HG03354 (cell line): ENCODE data around the gene STXBP4.

Source experiments
- ATAC-seq: cut with Tn5 transposase; IDR thresholded peaks from one replicate; pipeline ENCODE4 v1.9.1; 2021; ENCODE audit warnings: mild to moderate bottlenecking; ENCODE audit not compliant: unreplicated experiment, poor library complexity, severe bottlenecking

Gene STXBP4

DNA sequence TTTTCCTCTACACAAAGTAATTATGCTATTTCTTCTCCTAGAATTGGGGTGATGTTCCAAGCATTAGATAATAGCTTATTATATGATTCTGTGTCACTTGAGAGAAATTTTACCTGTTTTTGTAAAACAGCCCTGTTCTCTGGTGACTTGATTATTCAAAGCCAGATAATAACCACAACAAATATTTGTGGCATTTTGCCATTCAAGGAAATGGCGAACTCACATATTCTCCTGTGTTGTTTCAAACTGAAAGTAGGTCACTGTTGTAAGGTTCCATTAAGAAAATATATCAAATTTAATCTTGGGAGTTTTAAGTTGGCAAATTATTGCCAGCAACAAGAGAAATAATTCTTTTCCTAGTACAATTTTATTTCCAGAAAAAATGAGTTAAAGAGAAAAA, 124.8 kb downstream of the STXBP4 start:
- no peak for ATAC-seq

DNA sequence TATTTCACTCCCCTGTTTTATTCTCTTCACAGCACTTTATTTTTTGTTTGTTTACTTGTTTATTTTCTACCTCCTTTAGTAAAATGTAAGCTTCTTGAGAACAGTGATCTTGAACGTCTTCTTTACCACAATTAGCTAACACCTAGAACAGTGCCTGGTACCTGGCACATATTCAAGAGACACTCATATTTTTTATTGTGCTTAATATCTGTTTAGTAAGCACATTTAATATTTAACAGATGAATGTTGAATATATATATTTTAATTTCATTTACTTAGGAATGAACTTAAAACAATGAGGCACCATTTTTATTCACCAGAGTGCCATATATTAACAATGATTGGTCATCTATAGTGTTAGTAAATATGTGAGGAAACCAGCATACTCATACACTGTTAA, 130.2 kb downstream of the STXBP4 start:
- ATAC-seq: no peak

DNA sequence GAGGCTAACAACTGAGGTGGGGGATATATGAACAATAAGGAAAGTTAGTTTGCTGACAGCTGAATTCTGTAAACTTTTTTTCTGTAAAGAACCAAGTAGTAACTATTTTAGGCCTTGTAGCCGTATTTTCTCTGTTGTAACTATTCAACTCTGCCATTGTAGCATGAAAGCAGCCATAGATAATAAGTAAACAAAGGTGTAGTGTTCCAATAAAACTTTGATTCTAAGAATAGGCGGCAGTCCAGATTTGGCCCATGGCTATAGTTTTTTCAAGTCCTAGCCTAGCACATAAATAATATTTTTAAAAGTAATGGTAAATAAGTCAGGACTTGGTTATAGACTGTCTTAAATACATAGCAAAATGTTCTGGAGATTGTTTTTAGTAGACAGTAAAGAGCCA, 142.0 kb downstream of the STXBP4 start:
- ATAC-seq: no peak

DNA sequence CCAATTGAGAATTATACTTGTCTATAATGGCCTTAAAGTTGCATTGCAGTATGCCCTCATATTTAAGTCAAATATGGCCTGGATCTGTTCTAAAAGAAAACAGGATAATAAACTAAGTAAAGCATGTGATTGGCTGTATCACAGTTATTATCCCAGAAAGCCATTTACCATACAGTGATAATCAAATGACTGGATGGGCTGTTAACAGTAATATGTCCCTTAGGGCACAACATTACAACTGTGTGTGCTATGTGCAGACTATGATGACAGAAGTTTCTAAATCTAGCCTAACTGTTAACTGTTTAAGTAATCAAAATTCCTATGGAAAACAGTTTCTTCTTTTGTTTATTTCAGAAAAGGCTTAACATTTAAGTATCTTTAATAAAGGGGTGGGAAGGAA, 145.7 kb downstream of the STXBP4 start:
- no peak for ATAC-seq

DNA sequence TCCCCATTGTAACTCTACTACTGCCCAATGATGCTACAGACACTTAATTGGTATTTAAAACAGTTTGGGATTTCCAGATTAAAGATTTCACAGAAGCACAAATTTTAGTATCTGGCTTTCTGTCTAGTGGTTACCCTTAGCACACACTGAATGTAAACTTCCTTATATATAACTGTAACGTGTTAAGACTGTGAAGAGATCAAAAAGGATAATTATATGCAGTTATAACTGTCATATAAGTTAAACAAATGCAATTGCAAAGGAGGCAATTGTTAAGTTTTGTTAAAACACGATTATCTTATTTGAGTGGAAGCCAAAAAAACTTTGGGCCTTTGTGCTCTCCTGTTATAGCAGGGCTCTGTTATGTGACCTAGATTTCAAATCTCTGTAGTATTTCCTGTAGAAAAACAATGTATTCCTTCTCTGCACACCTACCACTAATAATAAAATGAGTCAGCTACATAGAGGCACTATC, 147.9 kb downstream of the STXBP4 start:
- ATAC-seq: no peak

DNA sequence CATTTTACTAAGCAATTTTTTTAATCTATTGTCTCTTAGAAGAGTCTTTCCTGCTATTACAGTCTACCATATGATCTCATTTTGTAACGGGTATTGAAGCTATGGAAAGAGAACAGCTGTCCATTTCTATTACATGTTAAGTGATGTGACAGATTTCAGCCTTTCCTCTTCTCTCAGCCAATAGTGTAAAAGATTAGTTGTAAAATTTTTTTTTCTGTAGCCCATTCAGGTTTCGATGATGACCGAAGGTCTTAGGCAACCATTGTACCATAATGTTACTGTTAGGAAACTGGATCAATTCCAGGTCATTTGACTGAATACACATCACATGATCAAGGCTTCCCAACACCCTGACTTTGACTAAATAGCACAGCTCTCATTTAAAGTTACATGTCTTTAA, 148.6 kb downstream of the STXBP4 start:
- ATAC-seq: no peak

DNA sequence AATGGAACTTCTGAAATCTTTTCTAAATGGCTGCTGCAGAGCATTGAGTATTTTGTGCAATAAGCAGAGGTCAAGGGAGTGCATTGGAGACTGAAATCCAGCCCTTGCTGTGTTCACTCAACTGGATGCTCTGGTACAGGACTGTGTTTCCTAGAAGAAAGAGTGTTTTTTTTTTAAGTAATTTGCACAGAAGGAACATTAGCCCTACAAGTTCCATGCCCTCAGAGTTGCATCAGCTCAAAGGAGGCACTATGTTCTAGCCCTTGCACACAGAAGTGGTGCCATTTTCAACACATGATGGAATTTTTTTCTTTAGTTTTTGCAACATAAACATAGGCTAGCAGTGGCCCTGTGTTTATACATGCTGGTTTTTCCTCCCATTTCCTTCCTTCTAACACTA, 152.1 kb downstream of the STXBP4 start:
- ATAC-seq: no peak

DNA sequence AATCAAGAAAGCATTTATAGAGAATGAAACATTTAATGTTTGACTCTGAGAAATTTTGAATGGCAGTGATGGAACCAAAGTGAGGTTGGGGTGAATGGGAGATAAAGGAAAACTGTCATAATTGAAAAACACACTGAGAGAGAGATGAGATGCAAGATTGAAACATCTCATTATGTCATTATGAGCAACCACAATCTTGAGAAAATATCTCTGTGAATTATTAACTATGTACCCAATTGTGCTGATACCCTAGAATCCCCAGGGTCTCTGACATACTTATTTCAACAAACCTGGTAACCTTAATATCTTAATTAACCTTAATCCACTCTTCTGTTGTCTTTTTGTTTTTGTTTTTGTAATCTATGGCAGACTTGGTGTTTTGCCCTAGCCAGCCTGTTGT, 152.7 kb downstream of the STXBP4 start:
- no peak for ATAC-seq

DNA sequence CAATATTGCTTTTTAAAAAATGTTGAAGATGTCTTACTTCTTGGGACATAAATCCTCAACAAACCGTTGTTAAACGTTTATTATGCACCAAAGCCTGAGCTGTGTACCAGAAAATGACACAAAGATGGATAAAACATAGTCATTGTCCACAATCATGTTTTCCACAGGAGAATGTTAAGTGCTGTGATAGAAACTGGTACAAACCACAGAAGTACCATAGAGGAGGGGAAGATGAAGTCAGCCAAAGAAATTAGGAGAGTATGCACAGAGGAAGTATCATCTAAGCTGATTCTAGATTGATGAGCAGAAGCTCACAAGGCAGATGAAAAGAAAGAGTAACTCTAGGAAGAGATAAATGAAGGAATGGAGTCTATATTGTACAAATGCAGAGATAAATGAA, 153.5 kb downstream of the STXBP4 start:
- ATAC-seq: no peak

DNA sequence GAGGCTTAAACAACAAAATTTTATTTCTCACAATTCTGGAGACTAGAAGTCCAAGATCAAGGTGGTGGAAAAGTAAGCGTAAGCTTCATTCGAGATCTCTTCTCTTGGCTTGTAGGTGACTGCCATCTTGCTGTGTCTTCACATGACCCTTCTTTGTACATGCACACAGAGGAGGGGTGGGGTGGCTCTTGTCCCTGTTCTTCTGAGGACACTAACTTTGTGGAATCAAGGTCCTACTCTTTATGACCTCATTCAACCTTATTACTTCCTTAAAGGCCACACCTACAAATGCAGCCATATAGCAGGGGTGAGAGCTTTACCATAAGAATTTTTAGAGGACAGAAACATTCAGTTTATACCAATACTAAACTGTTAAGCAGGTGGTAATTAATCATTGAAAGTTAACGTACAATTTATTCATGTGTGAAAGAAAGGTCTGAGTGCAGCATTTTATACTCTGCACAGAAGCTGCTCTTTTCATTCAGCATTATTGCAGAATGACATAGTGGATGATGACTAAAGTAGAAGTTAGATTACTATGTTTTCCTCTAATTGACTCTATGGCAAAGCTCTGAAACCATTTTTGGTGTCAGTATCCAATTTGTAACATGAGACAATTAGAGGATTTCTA, 156.3 kb downstream of the STXBP4 start:
- no peak for ATAC-seq

DNA sequence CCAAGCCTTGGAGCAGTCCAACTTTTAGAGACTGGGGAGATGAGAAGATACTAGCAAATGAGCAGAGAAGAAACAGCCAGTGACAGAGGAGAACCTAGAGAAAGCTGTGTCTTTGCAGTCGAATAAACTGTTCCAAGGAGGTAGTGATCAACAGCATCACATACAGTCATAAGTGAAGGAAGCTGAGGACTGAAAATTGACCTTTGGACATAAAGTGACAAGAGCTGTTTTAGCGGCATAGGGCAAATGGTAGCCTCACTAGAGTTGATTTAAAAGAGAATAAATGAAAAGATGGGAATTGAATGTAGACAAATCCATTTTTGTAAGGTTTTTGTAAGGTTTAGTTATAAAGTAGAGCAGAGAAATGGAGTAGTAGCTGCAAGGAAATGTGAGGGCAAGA, 165.0 kb downstream of the STXBP4 start:
- no peak for ATAC-seq

DNA sequence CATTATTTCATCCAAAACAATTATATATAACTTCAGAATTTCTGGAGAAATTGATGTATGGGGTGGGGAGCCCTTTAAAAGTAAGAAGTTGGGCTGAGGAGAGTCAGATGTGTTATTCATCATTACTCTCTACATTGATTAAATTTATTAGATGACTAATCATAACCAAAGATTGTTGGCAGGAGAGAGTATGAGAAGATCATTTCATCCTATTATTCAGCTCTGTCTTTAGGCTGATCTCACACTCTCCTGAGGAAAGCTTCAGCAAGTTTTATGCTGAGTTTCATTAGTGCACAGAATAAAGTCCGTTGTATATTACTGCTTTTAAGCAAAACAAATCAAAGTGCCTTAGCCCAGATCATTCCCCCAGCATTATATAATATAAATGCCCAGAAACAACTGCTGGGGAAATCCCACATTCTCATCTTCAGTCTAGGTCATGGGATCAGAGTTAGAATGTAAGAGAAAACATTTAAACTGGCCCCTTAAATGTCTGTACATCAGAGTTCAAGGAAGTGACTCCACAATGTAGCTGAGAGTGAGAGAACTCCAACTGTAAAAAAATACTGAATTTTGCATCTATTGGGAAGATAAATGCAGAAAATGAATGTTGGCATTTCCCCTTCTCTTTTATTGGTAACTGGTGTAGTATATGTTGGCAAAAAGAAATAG, 166.1 kb downstream of the STXBP4 start:
- no peak for ATAC-seq

DNA sequence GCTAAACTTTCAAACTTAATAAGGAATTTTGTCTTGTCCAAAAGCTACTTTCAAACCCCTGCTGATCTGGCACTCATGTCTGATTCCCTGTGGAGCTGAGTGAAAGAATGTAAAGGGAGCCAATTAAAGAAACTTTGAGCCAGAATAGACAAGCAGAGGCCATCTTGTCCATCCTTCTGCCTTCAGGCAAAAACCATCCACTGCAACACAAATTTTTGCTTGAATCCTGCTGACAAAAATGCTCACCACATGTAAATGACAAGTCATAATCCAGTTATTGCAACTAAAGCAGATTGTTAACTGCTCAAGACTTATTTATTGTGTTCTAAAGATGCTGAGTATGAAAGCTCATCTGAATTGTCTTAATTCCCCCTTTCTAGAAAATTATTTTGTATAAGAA, 172.2 kb downstream of the STXBP4 start:
- ATAC-seq: no peak

DNA sequence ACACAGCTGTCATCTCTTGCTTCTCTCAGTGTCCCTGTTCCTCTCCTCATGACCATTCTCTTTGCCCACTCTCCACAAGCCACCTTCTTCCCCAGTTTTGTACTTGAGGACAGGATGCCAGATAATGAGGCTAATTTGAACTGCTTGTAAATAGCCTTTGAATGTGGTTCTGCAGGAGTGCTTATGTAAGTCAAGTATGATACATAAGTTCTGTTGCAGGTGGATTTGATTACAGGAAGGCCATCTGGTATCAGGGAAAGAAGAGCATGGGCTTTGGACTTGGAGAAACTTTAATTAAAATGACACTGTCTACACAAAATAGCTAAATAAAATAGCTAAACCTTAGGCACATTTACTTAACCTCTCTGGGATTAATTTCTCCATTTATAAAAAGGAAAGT, 176.0 kb downstream of the STXBP4 start:
- ATAC-seq: no peak

DNA sequence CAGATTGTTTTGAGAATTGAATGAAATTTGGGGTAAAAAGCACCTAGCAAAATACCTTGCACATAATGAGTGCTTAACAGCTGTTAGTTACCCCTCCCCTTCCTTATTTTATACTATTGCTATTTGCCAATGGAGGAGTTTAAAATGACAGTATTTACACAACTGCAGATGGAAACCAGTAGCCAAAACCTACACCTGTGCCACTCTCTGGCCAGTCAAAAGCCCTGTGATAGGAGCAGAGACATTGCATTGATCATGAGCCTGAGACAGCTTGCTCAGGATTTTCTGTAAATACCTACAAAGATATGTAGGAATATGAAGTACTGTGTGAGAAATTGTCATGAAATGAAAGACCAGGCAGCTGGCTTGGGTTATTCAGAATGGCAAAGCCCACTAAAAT, 180.9 kb downstream of the STXBP4 start:
- ATAC-seq: no peak

DNA sequence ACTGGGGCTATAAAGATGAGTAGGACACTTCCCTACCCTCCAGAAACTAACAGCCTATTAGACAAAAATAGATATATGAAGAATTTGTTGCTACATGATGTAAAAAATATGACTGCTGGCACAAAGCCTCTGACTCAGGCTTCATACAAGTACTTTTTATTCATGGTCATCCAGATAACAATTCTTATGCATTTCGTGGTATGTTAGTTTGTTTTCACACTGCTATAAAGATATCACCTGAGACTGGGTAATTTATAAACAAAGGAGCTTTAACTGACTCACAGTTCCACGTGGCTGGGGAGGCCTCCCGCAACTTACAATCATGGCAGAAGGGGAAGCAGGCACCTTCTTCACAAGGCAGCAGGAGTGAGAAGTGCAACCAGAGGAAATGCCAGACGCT, 183.7 kb downstream of the STXBP4 start:
- ATAC-seq: no peak

DNA sequence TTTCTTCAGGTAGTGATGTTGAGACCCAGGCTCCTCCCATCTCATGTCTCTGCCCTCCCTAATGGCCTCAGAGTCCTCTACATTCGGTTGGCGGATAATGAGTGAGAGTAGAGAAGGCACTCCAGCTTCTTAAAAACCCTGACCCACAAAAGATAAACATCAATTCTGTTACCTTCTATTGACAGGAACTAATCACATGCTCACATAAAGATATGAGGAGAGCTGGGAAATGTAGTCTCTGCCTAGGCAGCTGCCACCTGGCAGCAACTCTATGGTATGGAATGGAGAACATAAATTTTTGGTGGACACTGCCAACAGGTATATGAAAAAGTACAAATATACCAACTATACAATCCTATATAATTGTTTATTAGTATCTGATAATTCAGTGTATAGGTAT, 185.5 kb downstream of the STXBP4 start:
- no peak for ATAC-seq

DNA sequence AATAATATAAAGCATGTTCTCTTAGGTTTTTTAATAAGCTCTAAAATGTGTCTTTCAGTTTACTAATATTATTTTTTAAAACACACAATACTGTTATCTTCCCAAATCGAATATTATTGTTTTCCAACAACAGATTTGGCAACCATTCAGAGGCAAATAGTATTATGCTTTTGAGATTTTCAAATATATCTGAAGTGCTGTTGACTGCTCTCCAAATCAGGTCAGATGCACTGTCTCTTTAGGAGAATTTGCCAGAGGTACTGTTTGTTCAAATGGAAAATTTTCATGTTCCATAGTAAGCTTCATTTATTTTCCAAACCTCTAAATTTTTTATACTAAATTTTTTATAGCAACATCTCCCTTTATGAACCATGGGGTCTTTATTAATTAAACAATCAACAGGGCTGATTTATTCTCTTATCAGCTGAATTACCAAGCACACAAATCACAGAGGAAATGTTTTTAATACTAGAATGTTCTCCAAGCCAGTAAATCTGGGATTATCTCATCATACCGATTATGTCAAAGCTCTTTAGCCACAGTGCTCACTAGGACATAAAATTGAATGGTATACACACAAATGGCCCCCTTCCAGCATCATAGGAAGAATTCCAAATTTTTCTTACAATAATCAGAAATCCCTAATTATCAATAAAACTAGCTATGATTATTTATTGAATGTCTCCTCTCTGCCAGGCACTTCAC, 187.4 kb downstream of the STXBP4 start:
- ATAC-seq: no peak

DNA sequence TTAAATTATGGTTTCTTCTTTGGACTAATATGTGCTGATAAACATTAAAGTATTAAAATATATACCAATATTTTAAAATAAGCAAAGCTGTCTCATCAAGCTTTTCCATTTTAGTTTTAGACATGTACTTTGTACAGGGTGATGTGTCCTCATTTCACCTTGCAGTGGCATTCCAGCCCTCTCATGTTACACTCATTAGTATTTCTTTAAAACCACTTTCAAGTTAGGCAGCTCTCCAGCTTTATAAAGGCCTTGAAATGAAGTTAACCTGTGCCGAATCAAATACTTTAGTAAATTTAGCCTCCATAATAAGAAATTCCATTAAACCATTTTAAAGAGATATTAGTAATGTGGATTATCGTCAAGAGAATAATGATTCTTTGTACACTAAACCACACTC, 188.6 kb downstream of the STXBP4 start:
- ATAC-seq: no peak

DNA sequence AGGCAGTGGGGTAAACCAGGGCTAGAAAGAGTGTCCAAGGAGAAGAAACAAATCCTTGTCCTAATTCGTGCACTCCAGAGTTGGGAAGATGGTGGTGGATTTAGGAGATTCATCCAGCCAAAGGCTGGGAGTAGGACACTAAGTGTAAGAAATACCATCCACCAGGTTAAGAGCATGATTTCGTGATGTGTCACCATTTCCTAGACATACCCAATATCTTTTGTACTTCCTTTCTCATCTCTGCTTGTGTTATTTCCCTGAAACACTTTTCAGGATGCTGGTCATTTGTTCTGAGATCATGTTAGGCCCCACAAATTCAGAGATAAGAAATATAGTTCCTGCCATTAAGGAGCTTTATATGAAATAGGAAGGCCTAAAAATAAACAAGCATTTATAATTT, 189.9 kb downstream of the STXBP4 start:
- ATAC-seq: no peak

DNA sequence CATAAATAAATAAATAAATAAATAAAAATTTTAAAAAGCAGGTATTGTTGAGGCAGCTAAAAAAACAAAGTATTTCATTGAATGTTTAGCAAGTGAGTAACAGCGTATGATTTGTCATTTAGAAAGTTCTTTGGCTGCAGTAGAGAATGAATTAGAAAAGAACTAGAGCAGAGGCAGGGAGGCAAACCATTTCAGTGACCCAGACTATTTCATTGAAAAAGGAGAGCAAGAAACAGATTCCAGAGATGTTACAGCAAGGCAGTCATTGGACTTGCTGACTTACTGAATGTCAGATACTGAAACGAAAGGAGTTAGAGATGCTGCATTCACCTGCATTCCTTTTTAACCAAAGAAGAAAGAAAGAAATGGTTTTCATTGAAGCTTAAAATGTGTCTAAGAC, 190.7 kb downstream of the STXBP4 start:
- no peak for ATAC-seq
